ENCODE measurements around the gene TXLNB. TPM values are rescaled to one million over a fixed set of nuclear protein-coding genes. Genes with fewer than 3 reads are reported as not detected.

The TXLNB gene
- total RNA-seq, 1 experiment from 2014 or later: 0.15 TPM

GRCh38 chr6:139316622-139317317, 25.0 kb upstream of the TXLNB start:
- Mint-ChIP-seq H3K27ac (peak overlapping the region; percentile 64; the same call in 1 of the 2 replicates), H3K9me3 (peaks cover 4% of the 10 kb centered on the region)
- CTCF ChIA-PET: no interaction called here

GRCh38 chr6:139313784-139314545, 22.2 kb upstream of the TXLNB start:
- H3K27ac Mint-ChIP-seq: peak overlapping the region; percentile 99
- ChIA-PET POLR2A (interaction anchor here (1.0 kb wide), 1 partner anchor 61 kb away, joined by 6 read pairs; the partner anchor contains the start of gene CITED2), CTCF (interaction anchor here (0.7 to 2.7 kb wide), 9 partner anchors 22 to 625 kb away, joined by 3 to 12 read pairs (median 3); partner anchors contain the start of gene TXLNB)
- H3K4me1 Mint-ChIP-seq: peaks cover 65% of the 10 kb centered on the region
- H3K9me3 Mint-ChIP-seq: peaks cover 4% of the 10 kb centered on the region
- no peaks in the 10 kb centered on the region for H3K27me3 Mint-ChIP-seq (ENCODE audit: low read depth)
- peaks cover 3% of the 10 kb centered on the region for H3K36me3 Mint-ChIP-seq
- no peak overlapping the region for H3K4me3 Mint-ChIP-seq
- peak; percentile 90 for ATAC-seq
- peak; percentile 50 for DNase-seq (ENCODE audit: low spot score)
- TF ChIP-seq ZNF121 (CRISPR knock-in tag; IDR thresholded peaks at IDR 0.05): no peak
- no peak for TF ChIP-seq SP1 (CRISPR knock-in tag; conservative IDR thresholded peaks at IDR 0.05)
- TF ChIP-seq NR3C1 (CRISPR knock-in tag; conservative IDR thresholded peaks at IDR 0.05; ENCODE audit: low read depth): no peak
- no peak for TF ChIP-seq PRRX2 (CRISPR knock-in tag; IDR thresholded peaks at IDR 0.05)
- TF ChIP-seq, protein P1, sequence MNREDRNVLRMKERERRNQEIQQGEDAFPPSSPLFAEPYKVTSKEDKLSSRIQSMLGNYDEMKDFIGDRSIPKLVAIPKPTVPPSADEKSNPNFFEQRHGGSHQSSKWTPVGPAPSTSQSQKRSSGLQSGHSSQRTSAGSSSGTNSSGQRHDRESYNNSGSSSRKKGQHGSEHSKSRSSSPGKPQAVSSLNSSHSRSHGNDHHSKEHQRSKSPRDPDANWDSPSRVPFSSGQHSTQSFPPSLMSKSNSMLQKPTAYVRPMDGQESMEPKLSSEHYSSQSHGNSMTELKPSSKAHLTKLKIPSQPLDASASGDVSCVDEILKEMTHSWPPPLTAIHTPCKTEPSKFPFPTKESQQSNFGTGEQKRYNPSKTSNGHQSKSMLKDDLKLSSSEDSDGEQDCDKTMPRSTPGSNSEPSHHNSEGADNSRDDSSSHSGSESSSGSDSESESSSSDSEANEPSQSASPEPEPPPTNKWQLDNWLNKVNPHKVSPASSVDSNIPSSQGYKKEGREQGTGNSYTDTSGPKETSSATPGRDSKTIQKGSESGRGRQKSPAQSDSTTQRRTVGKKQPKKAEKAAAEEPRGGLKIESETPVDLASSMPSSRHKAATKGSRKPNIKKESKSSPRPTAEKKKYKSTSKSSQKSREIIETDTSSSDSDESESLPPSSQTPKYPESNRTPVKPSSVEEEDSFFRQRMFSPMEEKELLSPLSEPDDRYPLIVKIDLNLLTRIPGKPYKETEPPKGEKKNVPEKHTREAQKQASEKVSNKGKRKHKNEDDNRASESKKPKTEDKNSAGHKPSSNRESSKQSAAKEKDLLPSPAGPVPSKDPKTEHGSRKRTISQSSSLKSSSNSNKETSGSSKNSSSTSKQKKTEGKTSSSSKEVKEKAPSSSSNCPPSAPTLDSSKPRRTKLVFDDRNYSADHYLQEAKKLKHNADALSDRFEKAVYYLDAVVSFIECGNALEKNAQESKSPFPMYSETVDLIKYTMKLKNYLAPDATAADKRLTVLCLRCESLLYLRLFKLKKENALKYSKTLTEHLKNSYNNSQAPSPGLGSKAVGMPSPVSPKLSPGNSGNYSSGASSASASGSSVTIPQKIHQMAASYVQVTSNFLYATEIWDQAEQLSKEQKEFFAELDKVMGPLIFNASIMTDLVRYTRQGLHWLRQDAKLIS (CRISPR knock-in tag; IDR thresholded peaks at IDR 0.05; ENCODE audit: borderline replicate concordance): 0 out of 2 replicates have a peak, but pooled peaks have one; percentile 9
- TF ChIP-seq, protein P2, sequence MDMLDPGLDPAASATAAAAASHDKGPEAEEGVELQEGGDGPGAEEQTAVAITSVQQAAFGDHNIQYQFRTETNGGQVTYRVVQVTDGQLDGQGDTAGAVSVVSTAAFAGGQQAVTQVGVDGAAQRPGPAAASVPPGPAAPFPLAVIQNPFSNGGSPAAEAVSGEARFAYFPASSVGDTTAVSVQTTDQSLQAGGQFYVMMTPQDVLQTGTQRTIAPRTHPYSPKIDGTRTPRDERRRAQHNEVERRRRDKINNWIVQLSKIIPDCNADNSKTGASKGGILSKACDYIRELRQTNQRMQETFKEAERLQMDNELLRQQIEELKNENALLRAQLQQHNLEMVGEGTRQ (CRISPR knock-in tag; IDR thresholded peaks at IDR 0.05): peak; percentile 81
- TF ChIP-seq TEAD1 (CRISPR knock-in tag; IDR thresholded peaks at IDR 0.05): peak; percentile 68; the same call in 1 of the 2 replicates
- no peak for TF ChIP-seq ESRRA (CRISPR knock-in tag; IDR thresholded peaks at IDR 0.05; ENCODE audit: borderline replicate concordance)
- TF ChIP-seq ZMAT4 (CRISPR knock-in tag; IDR thresholded peaks at IDR 0.05): no peak
- TF ChIP-seq USF1 (CRISPR knock-in tag; IDR thresholded peaks at IDR 0.05): peak; percentile 69
- TF ChIP-seq, protein P3, sequence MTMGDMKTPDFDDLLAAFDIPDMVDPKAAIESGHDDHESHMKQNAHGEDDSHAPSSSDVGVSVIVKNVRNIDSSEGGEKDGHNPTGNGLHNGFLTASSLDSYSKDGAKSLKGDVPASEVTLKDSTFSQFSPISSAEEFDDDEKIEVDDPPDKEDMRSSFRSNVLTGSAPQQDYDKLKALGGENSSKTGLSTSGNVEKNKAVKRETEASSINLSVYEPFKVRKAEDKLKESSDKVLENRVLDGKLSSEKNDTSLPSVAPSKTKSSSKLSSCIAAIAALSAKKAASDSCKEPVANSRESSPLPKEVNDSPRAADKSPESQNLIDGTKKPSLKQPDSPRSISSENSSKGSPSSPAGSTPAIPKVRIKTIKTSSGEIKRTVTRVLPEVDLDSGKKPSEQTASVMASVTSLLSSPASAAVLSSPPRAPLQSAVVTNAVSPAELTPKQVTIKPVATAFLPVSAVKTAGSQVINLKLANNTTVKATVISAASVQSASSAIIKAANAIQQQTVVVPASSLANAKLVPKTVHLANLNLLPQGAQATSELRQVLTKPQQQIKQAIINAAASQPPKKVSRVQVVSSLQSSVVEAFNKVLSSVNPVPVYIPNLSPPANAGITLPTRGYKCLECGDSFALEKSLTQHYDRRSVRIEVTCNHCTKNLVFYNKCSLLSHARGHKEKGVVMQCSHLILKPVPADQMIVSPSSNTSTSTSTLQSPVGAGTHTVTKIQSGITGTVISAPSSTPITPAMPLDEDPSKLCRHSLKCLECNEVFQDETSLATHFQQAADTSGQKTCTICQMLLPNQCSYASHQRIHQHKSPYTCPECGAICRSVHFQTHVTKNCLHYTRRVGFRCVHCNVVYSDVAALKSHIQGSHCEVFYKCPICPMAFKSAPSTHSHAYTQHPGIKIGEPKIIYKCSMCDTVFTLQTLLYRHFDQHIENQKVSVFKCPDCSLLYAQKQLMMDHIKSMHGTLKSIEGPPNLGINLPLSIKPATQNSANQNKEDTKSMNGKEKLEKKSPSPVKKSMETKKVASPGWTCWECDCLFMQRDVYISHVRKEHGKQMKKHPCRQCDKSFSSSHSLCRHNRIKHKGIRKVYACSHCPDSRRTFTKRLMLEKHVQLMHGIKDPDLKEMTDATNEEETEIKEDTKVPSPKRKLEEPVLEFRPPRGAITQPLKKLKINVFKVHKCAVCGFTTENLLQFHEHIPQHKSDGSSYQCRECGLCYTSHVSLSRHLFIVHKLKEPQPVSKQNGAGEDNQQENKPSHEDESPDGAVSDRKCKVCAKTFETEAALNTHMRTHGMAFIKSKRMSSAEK (CRISPR knock-in tag; IDR thresholded peaks at IDR 0.05; ENCODE audit: borderline replicate concordance): peak; percentile 40; the same call in 1 of the 2 replicates
- TF ChIP-seq HMGA2 (CRISPR knock-in tag; IDR thresholded peaks at IDR 0.05): no peak

More at GRCh38 chr6:139316622-139317317, 25.0 kb upstream of the TXLNB start:
- Mint-ChIP-seq H3K36me3 (peaks cover 3% of the 10 kb centered on the region), H3K27me3 (ENCODE audit: low read depth) (no peaks in the 10 kb centered on the region), H3K4me1 (peaks cover 49% of the 10 kb centered on the region), H3K4me3 (no peak overlapping the region)
- POLR2A ChIA-PET: no interaction called here
- ATAC-seq: no peak
- TF ChIP-seq TEAD1 (CRISPR knock-in tag; IDR thresholded peaks at IDR 0.05): no peak
- TF ChIP-seq, protein P4, sequence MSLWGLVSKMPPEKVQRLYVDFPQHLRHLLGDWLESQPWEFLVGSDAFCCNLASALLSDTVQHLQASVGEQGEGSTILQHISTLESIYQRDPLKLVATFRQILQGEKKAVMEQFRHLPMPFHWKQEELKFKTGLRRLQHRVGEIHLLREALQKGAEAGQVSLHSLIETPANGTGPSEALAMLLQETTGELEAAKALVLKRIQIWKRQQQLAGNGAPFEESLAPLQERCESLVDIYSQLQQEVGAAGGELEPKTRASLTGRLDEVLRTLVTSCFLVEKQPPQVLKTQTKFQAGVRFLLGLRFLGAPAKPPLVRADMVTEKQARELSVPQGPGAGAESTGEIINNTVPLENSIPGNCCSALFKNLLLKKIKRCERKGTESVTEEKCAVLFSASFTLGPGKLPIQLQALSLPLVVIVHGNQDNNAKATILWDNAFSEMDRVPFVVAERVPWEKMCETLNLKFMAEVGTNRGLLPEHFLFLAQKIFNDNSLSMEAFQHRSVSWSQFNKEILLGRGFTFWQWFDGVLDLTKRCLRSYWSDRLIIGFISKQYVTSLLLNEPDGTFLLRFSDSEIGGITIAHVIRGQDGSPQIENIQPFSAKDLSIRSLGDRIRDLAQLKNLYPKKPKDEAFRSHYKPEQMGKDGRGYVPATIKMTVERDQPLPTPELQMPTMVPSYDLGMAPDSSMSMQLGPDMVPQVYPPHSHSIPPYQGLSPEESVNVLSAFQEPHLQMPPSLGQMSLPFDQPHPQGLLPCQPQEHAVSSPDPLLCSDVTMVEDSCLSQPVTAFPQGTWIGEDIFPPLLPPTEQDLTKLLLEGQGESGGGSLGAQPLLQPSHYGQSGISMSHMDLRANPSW (CRISPR knock-in tag; conservative IDR thresholded peaks at IDR 0.05; ENCODE audit: low read depth): no peak
- TF ChIP-seq ATF3 (CRISPR knock-in tag; conservative IDR thresholded peaks at IDR 0.05): no peak
- TF ChIP-seq NFATC4 (CRISPR knock-in tag; IDR thresholded peaks at IDR 0.05): no peak
- no peak for TF ChIP-seq TP53 (CRISPR knock-in tag; IDR thresholded peaks at IDR 0.05)
- TF ChIP-seq PRRX2 (CRISPR knock-in tag; IDR thresholded peaks at IDR 0.05): no peak
- TF ChIP-seq NFYB (CRISPR knock-in tag; conservative IDR thresholded peaks at IDR 0.05; ENCODE audit: low read depth): no peak
- DNase-seq (ENCODE audit: low spot score): no peak

Measured in WTC11 (cell line).